AG10803 (cell line): ENCODE measurements around the gene PODN.

Experiments used
- DNase-seq: peaks from one replicate; pipeline ENCODE4 v3.0.0; 2010; ENCODE audit warnings: low read depth
- H3K4me3 ChIP-seq: 2 replicates; pipeline ENCODE4 v1.5.1; 2011; ENCODE audit warnings: mild to moderate bottlenecking, low read length, control low read depth
- CTCF ChIP-seq: conservative IDR thresholded peaks from 2 replicates; pipeline ENCODE4 v1.5.1; 2011; ENCODE audit warnings: mild to moderate bottlenecking, low read length, control low read depth, inconsistent platforms

Gene PODN

DNA sequence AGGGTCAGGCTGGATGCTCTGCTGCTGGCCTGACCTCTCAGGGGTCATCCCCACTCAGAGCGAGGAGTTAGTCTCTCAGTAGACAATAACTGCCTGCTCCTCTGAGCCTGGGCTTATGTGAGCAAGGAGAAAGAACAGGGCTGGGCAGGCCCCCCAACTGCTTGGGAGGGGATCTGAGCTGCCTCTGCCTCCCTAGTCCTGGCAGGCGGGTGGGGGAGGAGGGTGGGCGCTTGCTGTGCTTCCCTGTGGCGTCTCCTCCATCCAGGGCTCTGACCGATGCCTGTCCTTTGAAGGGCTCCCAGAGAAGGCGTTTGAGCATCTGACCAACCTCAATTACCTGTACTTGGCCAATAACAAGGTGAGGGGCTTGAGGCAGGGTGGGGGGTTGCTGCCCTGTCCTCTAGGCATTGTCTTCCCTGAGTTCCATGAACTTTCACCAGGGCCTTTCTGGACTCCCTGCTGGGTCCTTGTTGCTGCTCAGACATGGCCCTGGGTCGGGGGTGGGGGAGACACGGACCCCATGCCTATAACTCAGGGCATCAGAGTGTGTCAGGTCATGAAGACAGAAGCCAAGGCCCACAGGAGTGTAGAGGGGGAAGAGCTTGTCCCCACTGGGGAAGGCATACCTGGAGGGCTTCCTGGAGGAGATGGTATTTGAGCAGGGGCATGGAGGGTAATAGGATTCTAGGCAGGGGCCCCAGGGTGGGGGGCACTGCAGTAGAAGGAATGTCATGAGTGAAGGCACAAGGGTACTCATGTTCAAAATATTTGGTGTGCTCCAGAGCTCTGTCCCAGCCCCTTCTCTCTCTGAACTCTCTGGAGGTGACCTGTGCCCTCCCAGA lies 12.5 kb downstream of the PODN start:
- DNase-seq = no peak
- no peak overlapping the region for H3K4me3 ChIP-seq
- TF ChIP-seq CTCF = no peak

DNA sequence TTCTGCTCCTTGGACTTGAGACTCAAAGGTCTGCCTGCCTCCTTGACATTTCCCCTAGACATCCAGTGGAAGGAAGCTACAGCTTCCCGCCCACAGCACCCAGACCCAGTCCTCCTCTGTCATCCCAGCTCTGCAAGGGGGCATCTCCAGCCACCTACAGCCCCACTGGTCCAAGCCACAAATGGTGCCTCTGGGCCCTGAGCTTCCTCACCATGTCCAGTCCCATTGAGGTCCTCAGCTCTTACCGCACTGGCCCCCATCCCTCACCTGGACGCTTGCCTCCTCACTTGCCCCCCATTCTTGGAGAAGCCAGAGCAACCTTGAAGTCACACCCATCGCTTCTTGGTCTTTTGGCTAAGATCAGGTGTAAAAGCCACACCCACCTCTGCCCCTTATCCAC lies 13.2 kb downstream of the PODN start:
- H3K4me3 ChIP-seq = no peak overlapping the region
- no peak for DNase-seq
- no peak for TF ChIP-seq CTCF

GRCh38 chr1:53075761-53076163 lies 13.7 kb downstream of the PODN start:
- DNase-seq = no peak
- TF ChIP-seq CTCF = no peak
- no peak overlapping the region for H3K4me3 ChIP-seq

GRCh38 chr1:53076165-53076564 lies 14.2 kb downstream of the PODN start:
- DNase-seq = no peak
- no peak overlapping the region for H3K4me3 ChIP-seq
- TF ChIP-seq CTCF = no peak

DNA sequence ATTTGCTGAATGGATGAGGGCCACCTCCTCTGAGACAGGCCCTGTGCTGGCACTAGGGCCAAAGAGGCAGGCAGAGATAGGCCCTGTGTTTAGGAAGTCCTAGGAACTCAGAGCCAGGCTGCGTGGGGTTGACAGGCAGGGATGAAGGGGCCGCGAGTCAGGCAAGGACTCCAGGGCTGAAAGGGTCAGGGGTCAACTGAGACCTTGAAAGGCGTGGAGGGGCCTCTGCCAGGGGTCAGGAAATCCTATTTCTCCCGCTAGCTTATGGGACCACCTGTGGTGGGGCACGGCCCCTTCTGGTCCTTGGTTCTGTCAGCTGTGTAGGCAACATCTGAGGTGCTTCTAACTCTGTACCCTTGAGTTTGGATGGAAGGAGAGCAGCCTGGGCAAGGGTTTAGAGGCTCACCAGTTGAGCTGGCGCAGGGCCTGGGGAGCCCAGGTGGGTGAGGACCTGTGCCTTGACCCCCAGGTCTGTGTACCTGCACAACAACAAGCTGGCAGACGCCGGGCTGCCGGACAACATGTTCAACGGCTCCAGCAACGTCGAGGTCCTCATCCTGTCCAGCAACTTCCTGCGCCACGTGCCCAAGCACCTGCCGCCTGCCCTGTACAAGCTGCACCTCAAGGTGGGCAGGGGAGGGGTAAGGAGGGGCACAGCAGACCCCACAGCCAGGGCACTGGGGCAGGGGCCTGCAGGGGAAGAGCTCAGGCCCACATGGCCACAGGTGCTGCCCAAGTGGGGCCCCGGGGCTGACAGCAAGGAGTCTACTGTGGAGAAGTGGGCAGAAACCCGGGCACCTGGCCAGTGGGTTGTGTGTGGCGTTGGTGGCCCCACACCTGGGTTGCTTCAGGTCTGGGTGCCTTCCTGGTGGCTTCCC lies 14.9 kb downstream of the PODN start:
- no peak for DNase-seq
- no peak for TF ChIP-seq CTCF

GRCh38 chr1:53077599-53077965 lies 15.6 kb downstream of the PODN start:
- no peak overlapping the region for H3K4me3 ChIP-seq
- no peak for TF ChIP-seq CTCF
- DNase-seq = no peak

More for the DNA sequence above, 14.9 kb downstream of the PODN start:
- H3K4me3 ChIP-seq = no peak overlapping the region
